DND-41 (cell line): Measurements from ENCODE around the gene ARSG.
"Not testable (repeated sequence)": the region's sequence is repeated elsewhere in the genome, so short reads cannot be mapped to it uniquely, and the experiment has no call there.

ENCODE experiments used
- ATAC-seq: fragments of 200-7000 bp; cut with Tn5 transposase; 3 replicates; pipeline ENCODE4 v1.9.1; 2021; ENCODE audit warnings: low read depth; ENCODE audit not compliant: insufficient read depth
- DNase-seq: peaks from one replicate; pipeline ENCODE4 v3.0.0-alpha.2; 2020
- H2AFZ ChIP-seq: 2 replicates; pipeline ENCODE4 v1.6.0; 2012; ENCODE audit warnings: low read depth, low read length
- H3K27ac ChIP-seq: 2 replicates; pipeline ENCODE4 v1.5.1; 2012; ENCODE audit warnings: low read length, inconsistent platforms
- H3K27me3 ChIP-seq: fragments of 200-600 bp; sonication (generic); 2 replicates; pipeline ENCODE4 v1.6.0; 2012; ENCODE audit warnings: low read length, mild to moderate bottlenecking, inconsistent platforms; ENCODE audit not compliant: insufficient read depth, poor library complexity
- H3K36me3 ChIP-seq: 2 replicates; pipeline ENCODE4 v1.5.1; 2012; ENCODE audit warnings: low read length, inconsistent platforms; ENCODE audit not compliant: insufficient read depth
- H3K4me1 ChIP-seq: 2 replicates; pipeline ENCODE4 v1.5.1; 2012; ENCODE audit warnings: mild to moderate bottlenecking, low read length; ENCODE audit not compliant: insufficient read depth
- H3K4me2 ChIP-seq: 2 replicates; pipeline ENCODE4 v1.6.0; 2012; ENCODE audit warnings: mild to moderate bottlenecking, moderate library complexity, low read length, inconsistent platforms; ENCODE audit not compliant: insufficient read depth
- H3K4me3 ChIP-seq, 2 experiments: fragments of 200-600 bp in 1 of 2; shearing (Covaris generic) in 1 of 2; 2 replicates each; pipeline ENCODE4 v1.5.1; 2012 to 2016; ENCODE audit warnings: inconsistent platforms in 2 of 2, low read length in 2 of 2, mild to moderate bottlenecking in 2 of 2, low read depth in 1 of 2, moderate library complexity in 1 of 2
- H3K79me2 ChIP-seq: 2 replicates; pipeline ENCODE4 v1.6.0; 2012; ENCODE audit warnings: low read length, inconsistent platforms; ENCODE audit not compliant: insufficient read depth
- H3K9ac ChIP-seq: 2 replicates; pipeline ENCODE4 v1.6.0; 2012; ENCODE audit warnings: low read depth, mild to moderate bottlenecking, inconsistent platforms, low read length, moderate library complexity
- H3K9me3 ChIP-seq: 2 replicates; pipeline ENCODE4 v1.5.1; 2012; ENCODE audit warnings: low read length, moderate library complexity, mild to moderate bottlenecking, inconsistent platforms; ENCODE audit not compliant: insufficient read depth, severe bottlenecking
- H4K20me1 ChIP-seq: 2 replicates; pipeline ENCODE4 v1.6.0; 2012; ENCODE audit warnings: low read length; ENCODE audit not compliant: insufficient read depth
- EZH2 ChIP-seq: IDR thresholded peaks from 3 replicates; pipeline ENCODE4 v1.6.1; 2012; ENCODE audit warnings: borderline replicate concordance, low read depth, mild to moderate bottlenecking, moderate library complexity, low read length, inconsistent platforms; ENCODE audit not compliant: severe bottlenecking
- TF ChIP-seq, protein P1 (sequence below): IDR thresholded peaks from 2 replicates; pipeline ENCODE4 v1.5.1; 2012; ENCODE audit warnings: borderline replicate concordance, low read length, moderate library complexity, mild to moderate bottlenecking; ENCODE audit not compliant: poor library complexity, severe bottlenecking; ENCODE audit errors: extremely low read depth

The ARSG gene

GRCh38 chr17:68353111-68353521, 61.8 kb downstream of the ARSG start:
- peaks cover 86% of the 10 kb centered on the region for H3K4me1 ChIP-seq
- no peaks in the 10 kb centered on the region for H3K27me3 ChIP-seq
- H4K20me1 ChIP-seq = no peaks in the 10 kb centered on the region
- ATAC-seq (no peak), DNase-seq (no peak)
- no peak overlapping the region for H2AFZ ChIP-seq
- peaks cover 8% of the 10 kb centered on the region for H3K79me2 ChIP-seq
- no peak overlapping the region for H3K4me3 ChIP-seq
- no peak overlapping the region for H3K9ac ChIP-seq
- H3K36me3 ChIP-seq = peaks cover 4% of the 10 kb centered on the region
- peak overlapping the region; percentile 38 for H3K27ac ChIP-seq
- H3K4me2 ChIP-seq = no peak overlapping the region
- no peaks in the 10 kb centered on the region for H3K9me3 ChIP-seq
- no peak for TF ChIP-seq EZH2
- TF ChIP-seq, protein P1, sequence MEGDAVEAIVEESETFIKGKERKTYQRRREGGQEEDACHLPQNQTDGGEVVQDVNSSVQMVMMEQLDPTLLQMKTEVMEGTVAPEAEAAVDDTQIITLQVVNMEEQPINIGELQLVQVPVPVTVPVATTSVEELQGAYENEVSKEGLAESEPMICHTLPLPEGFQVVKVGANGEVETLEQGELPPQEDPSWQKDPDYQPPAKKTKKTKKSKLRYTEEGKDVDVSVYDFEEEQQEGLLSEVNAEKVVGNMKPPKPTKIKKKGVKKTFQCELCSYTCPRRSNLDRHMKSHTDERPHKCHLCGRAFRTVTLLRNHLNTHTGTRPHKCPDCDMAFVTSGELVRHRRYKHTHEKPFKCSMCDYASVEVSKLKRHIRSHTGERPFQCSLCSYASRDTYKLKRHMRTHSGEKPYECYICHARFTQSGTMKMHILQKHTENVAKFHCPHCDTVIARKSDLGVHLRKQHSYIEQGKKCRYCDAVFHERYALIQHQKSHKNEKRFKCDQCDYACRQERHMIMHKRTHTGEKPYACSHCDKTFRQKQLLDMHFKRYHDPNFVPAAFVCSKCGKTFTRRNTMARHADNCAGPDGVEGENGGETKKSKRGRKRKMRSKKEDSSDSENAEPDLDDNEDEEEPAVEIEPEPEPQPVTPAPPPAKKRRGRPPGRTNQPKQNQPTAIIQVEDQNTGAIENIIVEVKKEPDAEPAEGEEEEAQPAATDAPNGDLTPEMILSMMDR = no peak

GRCh38 chr17:68354311-68354710, 63.0 kb downstream of the ARSG start:
- not testable (repeated sequence) for H3K4me2 ChIP-seq, H4K20me1 ChIP-seq, H3K79me2 ChIP-seq, H2AFZ ChIP-seq, H3K9ac ChIP-seq, H3K27me3 ChIP-seq, H3K4me3 ChIP-seq, DNase-seq, ATAC-seq, H3K36me3 ChIP-seq, H3K9me3 ChIP-seq
- Histone ChIP-seq H3K27ac (peak overlapping the region; percentile 40; the same call in 1 of the 2 replicates), H3K4me1 (peaks cover 75% of the 10 kb centered on the region)

- not testable (repeated sequence) for ATAC-seq, H3K4me2 ChIP-seq, H3K36me3 ChIP-seq, H3K27me3 ChIP-seq, H3K9ac ChIP-seq, H3K79me2 ChIP-seq, H2AFZ ChIP-seq, H3K4me3 ChIP-seq, H4K20me1 ChIP-seq, H3K9me3 ChIP-seq, DNase-seq
- Histone ChIP-seq H3K4me1 (peaks cover 70% of the 10 kb centered on the region), H3K27ac (peak overlapping the region; percentile 40; the same call in 1 of the 2 replicates)
Observed at GRCh38 chr17:68355108-68355507, 63.8 kb downstream of the ARSG start.

DNA sequence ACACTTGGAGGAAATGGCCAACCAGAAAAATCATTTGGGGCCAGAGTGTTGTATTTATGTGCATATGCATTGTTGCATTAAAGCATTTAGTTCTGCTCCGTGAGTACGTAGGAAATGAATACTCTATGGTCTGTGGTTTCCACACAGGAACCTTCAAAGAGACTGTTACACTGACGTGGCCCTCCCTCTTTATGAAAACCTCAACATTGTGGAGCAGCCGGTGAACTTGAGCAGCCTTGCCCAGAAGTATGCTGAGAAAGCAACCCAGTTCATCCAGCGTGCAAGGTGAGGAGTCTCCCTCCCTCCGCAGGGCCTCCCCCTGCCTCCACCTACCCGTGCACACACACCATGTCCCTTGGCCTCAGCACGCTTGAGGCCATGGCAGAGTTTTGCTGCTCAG, 65.2 kb downstream of the ARSG start:
- H4K20me1 ChIP-seq = no peaks in the 10 kb centered on the region
- peak overlapping the region; percentile 44 for H3K9ac ChIP-seq
- peaks cover 6% of the 10 kb centered on the region for H3K79me2 ChIP-seq
- no peak for TF ChIP-seq EZH2
- TF ChIP-seq, protein P1 = no peak
- no peak overlapping the region for H2AFZ ChIP-seq
- no peaks in the 10 kb centered on the region for H3K27me3 ChIP-seq
- peak overlapping the region; percentile 81 for H3K27ac ChIP-seq
- H3K4me2 ChIP-seq = peak overlapping the region; percentile 61
- peaks cover 61% of the 10 kb centered on the region for H3K4me1 ChIP-seq
- peak; percentile 98 for ATAC-seq
- H3K4me3 ChIP-seq = peak overlapping the region in 1 of 2 experiments; percentile 45; a peak in 2 of 4 replicates
- no peaks in the 10 kb centered on the region for H3K9me3 ChIP-seq
- peaks cover 8% of the 10 kb centered on the region for H3K36me3 ChIP-seq
- DNase-seq = peak; percentile 89
